HUES48 (cell line): ENCODE results near the gene SLC35F3.
A peak's percentile ranks its signal among the peaks of the same experiment; 100 is the strongest.
"Not testable (repeated sequence)": the region's sequence is repeated elsewhere in the genome, so short reads cannot be mapped to it uniquely, and the experiment has no call there.

Source experiments
- H3K27ac ChIP-seq: one replicate; pipeline ENCODE4 v1.7.0; 2013; ENCODE audit warnings: low read depth, low read length, inconsistent platforms
- H3K27me3 ChIP-seq: 2 replicates; pipeline ENCODE4 v1.6.1; 2013; ENCODE audit warnings: mild to moderate bottlenecking, low read length; ENCODE audit not compliant: control insufficient read depth, insufficient read depth
- H3K36me3 ChIP-seq: 2 replicates; pipeline ENCODE4 v1.6.1; 2013; ENCODE audit warnings: low read length; ENCODE audit not compliant: control insufficient read depth, insufficient read depth
- H3K4me1 ChIP-seq: 2 replicates; pipeline ENCODE4 v1.6.1; 2013; ENCODE audit warnings: mild to moderate bottlenecking, low read length; ENCODE audit not compliant: control insufficient read depth, insufficient read depth
- H3K4me3 ChIP-seq: 2 replicates; pipeline ENCODE4 v1.5.1; 2013; ENCODE audit warnings: mild to moderate bottlenecking, low read depth, low read length
- H3K9ac ChIP-seq: 2 replicates; pipeline ENCODE4 v1.6.1; 2013; ENCODE audit warnings: mild to moderate bottlenecking, low read depth, low read length, moderate library complexity
- H3K9me3 ChIP-seq: 2 replicates; pipeline ENCODE4 v1.6.1; 2013; ENCODE audit warnings: low read length; ENCODE audit not compliant: control insufficient read depth, insufficient read depth

Gene SLC35F3

DNA sequence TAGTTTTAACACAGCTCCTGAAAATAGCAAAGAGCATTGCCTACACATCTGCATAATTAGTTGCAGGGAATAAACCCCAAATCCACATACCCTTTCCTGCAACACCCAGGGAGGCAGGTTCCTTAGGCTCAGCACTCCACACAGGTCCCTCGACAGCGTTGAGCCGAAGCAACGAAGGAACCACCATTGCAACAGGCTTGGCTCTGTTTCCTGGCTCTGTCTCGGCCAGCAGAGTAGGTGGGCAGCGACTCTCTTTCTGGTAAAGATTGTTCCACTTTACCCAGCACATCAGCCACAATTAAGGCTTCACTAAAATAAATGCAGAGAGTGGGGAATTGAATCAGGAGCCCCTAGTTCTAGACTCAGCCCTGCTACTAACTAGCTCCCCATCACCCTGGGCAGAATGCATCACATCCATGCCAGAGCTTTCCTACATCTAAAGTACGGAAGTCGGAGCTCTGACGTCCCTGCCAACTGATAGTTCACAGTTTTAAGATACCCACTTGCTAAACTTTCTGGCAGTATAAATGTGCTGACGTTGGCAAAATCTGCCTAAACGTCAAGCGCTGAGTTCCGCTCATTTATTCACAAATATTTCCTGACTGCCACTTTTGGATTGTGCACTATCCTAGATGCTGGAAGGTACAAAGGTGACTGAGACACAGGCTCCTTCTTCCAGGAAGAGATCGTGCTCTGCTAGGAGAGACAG, 389.8 kb downstream of the SLC35F3 start:
- H3K36me3 ChIP-seq, result no peaks in the 10 kb centered on the region
- H3K9me3 ChIP-seq, result peaks cover 13% of the 10 kb centered on the region; the same call in 1 of the 2 replicates
- no peak overlapping the region for H3K9ac ChIP-seq
- H3K4me3 ChIP-seq, result no peak overlapping the region
- no peak overlapping the region for H3K27ac ChIP-seq
- H3K4me1 ChIP-seq, result no peaks in the 10 kb centered on the region
- H3K27me3 ChIP-seq, result no peaks in the 10 kb centered on the region

DNA sequence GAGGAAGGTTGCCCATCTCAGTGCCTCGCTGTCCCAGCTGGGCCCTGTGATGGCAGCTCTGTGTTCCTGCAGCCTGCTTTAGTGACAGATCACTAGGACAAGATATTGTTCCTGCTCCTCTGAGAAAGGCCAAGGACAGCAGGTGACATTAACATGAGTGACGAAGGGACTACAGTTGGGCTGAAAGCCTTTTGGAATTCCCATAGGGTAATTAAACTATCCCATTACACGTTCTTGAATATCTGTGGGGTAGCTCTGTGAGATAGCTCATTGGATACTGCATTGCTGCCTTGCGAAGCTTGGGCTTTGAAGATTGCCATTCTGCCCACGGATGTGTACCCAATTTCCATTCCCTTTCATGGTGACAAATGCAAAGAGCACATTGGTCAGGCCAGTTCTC, 390.6 kb downstream of the SLC35F3 start:
- H3K36me3 ChIP-seq, result no peaks in the 10 kb centered on the region
- no peaks in the 10 kb centered on the region for H3K27me3 ChIP-seq
- no peaks in the 10 kb centered on the region for H3K4me1 ChIP-seq
- H3K27ac ChIP-seq, result no peak overlapping the region
- H3K4me3 ChIP-seq, result no peak overlapping the region
- no peak overlapping the region for H3K9ac ChIP-seq
- peaks cover 8% of the 10 kb centered on the region; the same call in 1 of the 2 replicates for H3K9me3 ChIP-seq

DNA sequence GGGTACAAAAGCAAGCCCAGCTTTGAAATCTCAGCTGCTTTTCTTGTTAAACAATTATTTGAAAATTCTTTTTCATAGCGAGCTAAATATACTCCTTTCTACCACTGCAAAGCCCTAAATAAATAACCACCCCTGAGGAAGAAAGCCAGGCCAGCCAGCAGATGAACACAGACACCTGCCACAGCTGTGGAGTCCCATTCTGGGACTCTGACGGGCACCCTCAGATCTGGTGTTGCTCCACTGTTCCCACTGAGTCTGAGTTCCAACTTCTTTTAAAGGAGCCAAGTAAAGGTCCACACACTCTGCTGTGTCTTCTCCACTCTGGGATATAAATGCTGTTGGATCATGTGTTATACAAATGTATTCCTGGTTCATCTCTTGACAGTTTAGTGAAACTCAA, 391.1 kb downstream of the SLC35F3 start:
- Histone ChIP-seq H3K36me3 (no peaks in the 10 kb centered on the region), H3K9ac (no peak overlapping the region), H3K4me3 (no peak overlapping the region), H3K27ac (no peak overlapping the region), H3K4me1 (no peaks in the 10 kb centered on the region), H3K9me3 (peaks cover 4% of the 10 kb centered on the region; the same call in 1 of the 2 replicates), H3K27me3 (no peaks in the 10 kb centered on the region)

DNA sequence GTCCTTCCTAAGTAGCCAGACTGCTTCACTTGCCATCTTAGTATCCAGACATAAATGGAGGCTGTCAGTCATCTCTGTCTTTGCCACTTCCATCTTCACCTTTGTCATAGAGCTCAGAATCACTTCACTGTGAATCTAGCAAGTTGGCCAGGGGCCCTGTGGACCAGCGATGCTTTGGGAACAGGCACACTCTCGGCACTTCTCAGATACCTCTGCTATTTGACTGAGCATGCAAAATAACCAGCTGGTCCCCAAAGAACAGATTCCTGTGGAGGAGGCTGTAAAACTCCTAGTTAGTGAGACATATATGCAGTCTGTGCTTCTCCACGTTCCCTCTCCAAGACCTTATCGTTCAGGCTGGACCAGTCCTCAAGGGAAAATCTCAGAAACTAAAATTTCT, 392.0 kb downstream of the SLC35F3 start:
- H3K36me3 ChIP-seq, result no peaks in the 10 kb centered on the region
- H3K9ac ChIP-seq, result no peak overlapping the region
- no peaks in the 10 kb centered on the region for H3K4me1 ChIP-seq
- no peaks in the 10 kb centered on the region for H3K27me3 ChIP-seq
- H3K27ac ChIP-seq, result no peak overlapping the region
- H3K4me3 ChIP-seq, result no peak overlapping the region
- no peaks in the 10 kb centered on the region for H3K9me3 ChIP-seq

DNA sequence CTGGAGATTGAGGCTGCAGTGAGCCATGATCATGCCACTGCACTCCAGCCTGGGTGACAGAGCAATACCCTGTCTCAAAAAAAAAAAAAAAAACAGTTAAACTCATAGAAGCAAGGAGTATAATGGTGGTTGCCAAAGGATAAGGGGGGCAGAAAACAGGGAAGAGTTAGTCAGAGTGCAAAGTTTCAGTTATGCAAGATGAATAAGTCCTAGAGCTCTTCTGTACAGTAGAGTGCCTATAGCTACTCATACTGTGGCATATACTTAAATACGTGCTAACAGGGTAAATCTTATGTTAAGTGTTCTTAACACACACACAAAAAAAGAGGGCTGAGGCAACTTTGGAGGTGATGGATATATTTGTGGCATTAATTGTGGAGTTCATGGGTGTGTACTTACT, 393.2 kb downstream of the SLC35F3 start:
- Histone ChIP-seq H3K4me3 (no peak overlapping the region), H3K4me1 (no peaks in the 10 kb centered on the region), H3K36me3 (no peaks in the 10 kb centered on the region), H3K27me3 (no peaks in the 10 kb centered on the region), H3K9me3 (no peaks in the 10 kb centered on the region), H3K9ac (no peak overlapping the region), H3K27ac (no peak overlapping the region)

DNA sequence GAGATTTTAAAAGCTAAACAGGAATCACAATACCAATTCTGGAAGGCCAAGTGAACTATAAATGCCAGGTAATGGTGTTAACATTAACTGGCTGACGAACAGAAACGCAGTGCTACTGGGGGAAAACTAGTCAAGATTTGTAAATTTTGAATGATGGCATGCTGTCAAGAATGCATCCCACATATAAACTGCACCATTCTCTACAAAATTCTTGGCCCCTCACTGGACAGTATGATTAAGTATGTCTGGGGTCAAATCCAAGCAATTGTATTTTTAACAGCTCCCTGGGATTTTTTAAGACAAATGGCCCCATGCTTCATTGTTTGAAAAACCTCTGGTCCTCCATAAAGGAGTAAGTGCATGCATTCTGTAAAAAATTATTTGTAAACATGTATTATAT, 395.6 kb downstream of the SLC35F3 start:
- no peak overlapping the region for H3K9ac ChIP-seq
- H3K27ac ChIP-seq, result no peak overlapping the region
- H3K9me3 ChIP-seq, result no peaks in the 10 kb centered on the region
- no peaks in the 10 kb centered on the region for H3K36me3 ChIP-seq
- no peaks in the 10 kb centered on the region for H3K27me3 ChIP-seq
- no peaks in the 10 kb centered on the region for H3K4me1 ChIP-seq
- H3K4me3 ChIP-seq, result no peak overlapping the region

DNA sequence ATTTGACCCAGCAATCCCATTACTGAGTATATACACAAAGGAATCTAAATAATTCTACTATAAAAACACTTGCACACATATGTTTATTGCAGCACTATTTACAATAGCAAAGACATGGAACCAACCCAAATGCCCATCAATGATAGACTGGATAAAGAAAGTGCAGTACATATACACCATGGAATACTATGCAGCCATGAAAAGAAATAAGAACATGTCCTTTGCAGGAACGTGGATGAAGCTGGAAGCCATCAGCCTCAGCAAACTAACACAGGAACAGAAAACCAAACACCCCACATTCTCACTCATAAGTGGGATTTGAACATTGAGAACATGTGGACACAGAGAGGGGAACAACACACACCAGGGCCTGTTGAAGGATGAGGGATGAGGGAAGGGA, 397.2 kb downstream of the SLC35F3 start:
- not testable (repeated sequence) for H3K27me3 ChIP-seq, H3K9me3 ChIP-seq, H3K9ac ChIP-seq, H3K36me3 ChIP-seq, H3K4me1 ChIP-seq, H3K4me3 ChIP-seq, H3K27ac ChIP-seq

DNA sequence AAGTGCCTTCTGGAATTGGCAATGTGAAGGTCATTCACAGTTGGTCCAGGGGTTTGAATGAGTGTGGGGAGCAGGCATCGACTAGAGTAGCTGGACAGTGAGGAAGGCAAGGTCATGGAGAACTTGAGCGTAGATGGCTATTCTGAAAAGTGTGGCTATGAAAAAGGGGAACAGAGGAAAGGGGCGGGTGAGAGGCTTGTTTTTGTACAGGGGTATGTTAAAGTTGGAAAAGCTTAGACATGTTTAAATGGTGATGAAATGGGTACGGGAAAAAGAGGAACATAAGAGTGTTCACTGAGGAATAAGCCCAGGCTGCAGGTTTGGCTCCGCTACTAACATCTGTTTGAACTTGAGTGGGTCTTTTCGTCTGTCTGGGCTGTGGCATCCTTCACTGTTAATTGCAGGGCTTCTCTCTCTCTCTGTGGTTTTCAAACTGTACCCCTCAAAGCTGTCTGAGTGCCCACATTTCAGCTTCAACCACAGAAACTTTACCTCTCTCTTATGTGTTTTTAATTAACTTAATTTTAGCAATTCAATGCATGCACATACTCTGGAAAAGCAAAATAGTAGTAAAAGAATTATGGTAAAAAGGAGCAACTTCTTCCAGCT, 398.0 kb downstream of the SLC35F3 start:
- no peaks in the 10 kb centered on the region for H3K9me3 ChIP-seq
- no peaks in the 10 kb centered on the region for H3K4me1 ChIP-seq
- no peak overlapping the region for H3K27ac ChIP-seq
- H3K9ac ChIP-seq, result no peak overlapping the region
- no peaks in the 10 kb centered on the region for H3K27me3 ChIP-seq
- no peak overlapping the region for H3K4me3 ChIP-seq
- no peaks in the 10 kb centered on the region for H3K36me3 ChIP-seq

DNA sequence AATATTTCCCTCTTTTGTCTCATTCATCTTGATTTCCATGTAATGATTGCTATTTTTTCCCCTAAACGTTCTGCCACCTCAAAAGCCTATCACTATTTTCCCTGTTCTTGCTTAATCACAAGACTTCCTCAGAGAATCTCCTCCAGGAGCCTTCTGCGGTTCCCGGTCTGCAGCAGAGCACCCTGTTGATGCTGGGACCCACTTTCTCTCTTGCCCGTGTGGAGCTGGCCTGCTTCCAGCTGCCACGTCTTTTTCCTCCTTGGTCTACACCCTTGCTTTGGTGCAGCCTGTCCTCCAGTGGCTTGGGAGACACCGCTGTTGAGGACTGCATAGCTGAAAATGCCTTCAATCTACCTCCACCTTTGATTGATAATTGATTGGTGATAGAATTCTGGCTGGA, 398.8 kb downstream of the SLC35F3 start:
- H3K27ac ChIP-seq, result no peak overlapping the region
- H3K27me3 ChIP-seq, result no peaks in the 10 kb centered on the region
- H3K9ac ChIP-seq, result no peak overlapping the region
- H3K4me1 ChIP-seq, result no peaks in the 10 kb centered on the region
- H3K4me3 ChIP-seq, result no peak overlapping the region
- H3K9me3 ChIP-seq, result no peaks in the 10 kb centered on the region
- H3K36me3 ChIP-seq, result no peaks in the 10 kb centered on the region

DNA sequence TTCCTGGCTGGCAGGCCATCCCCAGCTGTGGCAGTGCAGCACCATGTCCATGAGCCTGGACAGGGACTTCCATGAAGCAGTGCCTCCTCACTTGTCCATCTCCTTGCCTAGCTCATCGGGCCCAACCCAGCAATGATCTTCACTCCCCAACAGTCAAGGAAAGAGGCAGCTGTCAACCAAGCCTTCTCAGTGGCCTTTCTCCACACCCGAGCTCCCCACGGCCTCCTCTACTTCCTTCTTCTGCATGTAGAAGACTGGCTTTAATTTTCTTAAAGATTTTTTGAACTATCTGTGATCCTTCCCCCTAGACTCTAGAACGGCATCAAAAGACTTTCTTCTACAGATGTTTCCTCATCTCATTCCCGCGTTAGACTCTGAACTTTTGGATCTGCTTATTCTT, 403.2 kb downstream of the SLC35F3 start:
- Histone ChIP-seq H3K36me3 (no peaks in the 10 kb centered on the region), H3K9ac (no peak overlapping the region), H3K4me3 (no peak overlapping the region), H3K4me1 (peaks cover 12% of the 10 kb centered on the region), H3K27ac (no peak overlapping the region), H3K9me3 (no peaks in the 10 kb centered on the region), H3K27me3 (no peaks in the 10 kb centered on the region; the same call in 1 of the 2 replicates)

DNA sequence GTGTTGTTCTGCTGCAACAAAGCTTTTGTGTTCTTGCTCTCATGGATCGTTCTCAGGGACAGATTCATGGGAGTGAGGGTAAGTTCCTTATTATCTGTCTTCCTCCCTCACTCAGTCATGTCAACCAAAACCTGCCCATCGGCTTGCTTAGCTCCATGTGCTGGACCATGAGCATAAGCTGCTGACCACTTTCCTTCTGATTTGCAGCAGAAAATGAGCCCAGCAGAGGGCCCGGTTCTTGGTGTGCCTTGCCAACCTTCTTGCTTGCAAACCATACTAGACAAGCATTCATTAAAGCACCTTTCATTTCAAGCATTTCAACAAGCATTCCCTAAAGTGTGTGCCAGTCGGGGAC, 404.7 kb downstream of the SLC35F3 start:
- Histone ChIP-seq H3K9ac (no peak overlapping the region), H3K27ac (peak overlapping the region; percentile 82), H3K27me3 (no peaks in the 10 kb centered on the region; the same call in 1 of the 2 replicates)

More for the DNA sequence above, 404.7 kb downstream of the SLC35F3 start:
- Histone ChIP-seq H3K4me1 (peaks cover 12% of the 10 kb centered on the region), H3K36me3 (no peaks in the 10 kb centered on the region), H3K9me3 (no peaks in the 10 kb centered on the region), H3K4me3 (no peak overlapping the region)
